Body of pancreas (tissue), 4 donors: ENCODE measurements around the gene ADCY2.

Experiments
- CTCF ChIP-seq, 7 experiments: fragments of 450-650 bp in 4 of 7; fragments of 200-600 bp in 3 of 7; sonication (generic) in 3 of 7; IDR thresholded peaks; one replicate each; pipeline ENCODE4 v1.5.1; 2016 to 2019; ENCODE audit warnings: antibody characterized with exemption in 7 of 7
- POLR2A ChIP-seq, 3 donors: fragments of 450-650 bp; IDR thresholded peaks; one replicate each; pipeline ENCODE4 v1.6.1; 2016; ENCODE audit warnings: antibody characterized with exemption in 3 of 3, mild to moderate bottlenecking in 2 of 3

GRCh38 chr5:7534505-7534904 is 138.6 kb downstream of the ADCY2 start:
- TF ChIP-seq CTCF (IDR thresholded peaks at IDR 0.05) (no peak), POLR2A (IDR thresholded peaks at IDR 0.05) (no peak)
